Karpas-422 (cell line): ENCODE data around the gene GPR148. TPM values are rescaled to one million over a fixed set of nuclear protein-coding genes. Genes with fewer than 3 reads are reported as not detected.

Source experiments
- DNase-seq: peaks from one replicate; pipeline ENCODE4 v3.0.0-alpha.2; 2015
- H2AFZ ChIP-seq: fragments of 200-600 bp; sonication (generic); 2 replicates; pipeline ENCODE4 v1.6.1; 2014; ENCODE audit warnings: antibody characterized with exemption, low read length, mixed read lengths
- H3K27ac ChIP-seq: fragments of 200-600 bp; sonication (generic); 2 replicates; pipeline ENCODE4 v1.5.1; 2014; ENCODE audit warnings: mild to moderate bottlenecking, low read length, moderate library complexity
- H3K27me3 ChIP-seq: fragments of 200-600 bp; sonication (generic); 2 replicates; pipeline ENCODE4 v1.6.1; 2014; ENCODE audit warnings: low read length, mixed read lengths
- H3K36me3 ChIP-seq: fragments of 200-600 bp; sonication (generic); 2 replicates; pipeline ENCODE4 v1.6.1; 2014; ENCODE audit warnings: low read length, mixed read lengths; ENCODE audit not compliant: insufficient read depth
- H3K4me1 ChIP-seq: fragments of 200-600 bp; sonication (generic); 2 replicates; pipeline ENCODE4 v1.6.1; 2014; ENCODE audit warnings: mild to moderate bottlenecking, low read length, mixed read lengths
- H3K4me2 ChIP-seq: fragments of 200-600 bp; sonication (generic); 2 replicates; pipeline ENCODE4 v1.6.1; 2014; ENCODE audit warnings: low read length, low read depth, mild to moderate bottlenecking; ENCODE audit not compliant: poor library complexity, severe bottlenecking
- H3K4me3 ChIP-seq: fragments of 200-600 bp; sonication (generic); 2 replicates; pipeline ENCODE4 v1.5.1; 2014; ENCODE audit warnings: mild to moderate bottlenecking, antibody characterized with exemption, low read length, mixed read lengths
- H3K79me2 ChIP-seq: fragments of 200-600 bp; sonication (generic); 2 replicates; pipeline ENCODE4 v1.6.1; 2014; ENCODE audit warnings: mild to moderate bottlenecking, low read length, mixed read lengths
- H3K9ac ChIP-seq: fragments of 200-600 bp; sonication (generic); 2 replicates; pipeline ENCODE4 v1.6.0; 2014; ENCODE audit warnings: low read length
- H3K9me2 ChIP-seq: fragments of 200-600 bp; sonication (generic), shearing (Covaris generic); replicated peaks from 2 replicates; pipeline ENCODE4 v1.6.0; 2014; ENCODE audit warnings: mild to moderate bottlenecking, low read length, moderate library complexity; ENCODE audit not compliant: insufficient read depth
- H3K9me3 ChIP-seq: fragments of 300-700, 200-600 bp; sonication (generic); 2 replicates; pipeline ENCODE4 v1.6.1; 2014; ENCODE audit warnings: low read length, mixed read lengths
- H4K20me1 ChIP-seq: fragments of 200-600 bp; sonication (generic); 2 replicates; pipeline ENCODE4 v1.6.1; 2014; ENCODE audit warnings: mild to moderate bottlenecking, antibody characterized with exemption, low read length, low read depth; ENCODE audit not compliant: insufficient read depth
- total RNA-seq: library from RNA; depleted of rRNA; stranded (reverse); fragments of >200 nt; shearing (Covaris generic); gene quantifications from 2 replicates; pipeline ENCODE4 v1.2.3, GENCODE V29; 2014; ENCODE audit warnings: low replicate concordance

Gene GPR148
- total RNA-seq, 1 experiment from 2014 or later: not detected

- H3K9me3 ChIP-seq: no peaks in the 10 kb centered on the region
- H3K4me1 ChIP-seq: no peaks in the 10 kb centered on the region
- no peaks in the 10 kb centered on the region for H3K27me3 ChIP-seq
- no peak for DNase-seq
- H3K27ac ChIP-seq: no peak overlapping the region
- no peaks in the 10 kb centered on the region for H3K79me2 ChIP-seq
- no peak overlapping the region for H2AFZ ChIP-seq
- H3K9ac ChIP-seq: no peak overlapping the region
- H3K9me2 ChIP-seq: no peaks in the 10 kb centered on the region
- no peaks in the 10 kb centered on the region for H3K36me3 ChIP-seq
- no peak overlapping the region for H3K4me3 ChIP-seq
- no peak overlapping the region for H3K4me2 ChIP-seq
- H4K20me1 ChIP-seq: no peaks in the 10 kb centered on the region
Measured at GRCh38 chr2:130756874-130757668, 28.2 kb downstream of the GPR148 start.

- H3K79me2 ChIP-seq: no peaks in the 10 kb centered on the region
- H3K4me2 ChIP-seq: no peak overlapping the region
- no peaks in the 10 kb centered on the region for H4K20me1 ChIP-seq
- H2AFZ ChIP-seq: no peak overlapping the region
- no peak overlapping the region for H3K27ac ChIP-seq
- H3K27me3 ChIP-seq: no peaks in the 10 kb centered on the region
- H3K9me3 ChIP-seq: no peaks in the 10 kb centered on the region
- no peaks in the 10 kb centered on the region for H3K9me2 ChIP-seq
- H3K4me1 ChIP-seq: no peaks in the 10 kb centered on the region
- no peak overlapping the region for H3K9ac ChIP-seq
- no peaks in the 10 kb centered on the region for H3K36me3 ChIP-seq
- DNase-seq: no peak
- no peak overlapping the region for H3K4me3 ChIP-seq
Measured at GRCh38 chr2:130759906-130760753, 31.3 kb downstream of the GPR148 start.

- no peak overlapping the region for H3K4me3 ChIP-seq
- H4K20me1 ChIP-seq: no peaks in the 10 kb centered on the region
- no peak overlapping the region for H2AFZ ChIP-seq
- no peaks in the 10 kb centered on the region for H3K4me1 ChIP-seq
- no peak overlapping the region for H3K27ac ChIP-seq
- H3K9me2 ChIP-seq: no peaks in the 10 kb centered on the region
- DNase-seq: no peak
- no peaks in the 10 kb centered on the region for H3K79me2 ChIP-seq
- H3K36me3 ChIP-seq: no peaks in the 10 kb centered on the region
- no peaks in the 10 kb centered on the region for H3K9me3 ChIP-seq
- H3K27me3 ChIP-seq: no peaks in the 10 kb centered on the region
- no peak overlapping the region for H3K9ac ChIP-seq
- no peak overlapping the region for H3K4me2 ChIP-seq
Measured at GRCh38 chr2:130760754-130761751, 32.2 kb downstream of the GPR148 start.

- no peak for DNase-seq
- Histone ChIP-seq H3K4me2 (no peak overlapping the region), H3K27me3 (no peaks in the 10 kb centered on the region), H3K4me3 (no peak overlapping the region), H3K4me1 (no peaks in the 10 kb centered on the region), H3K79me2 (no peaks in the 10 kb centered on the region), H3K9ac (no peak overlapping the region), H3K36me3 (no peaks in the 10 kb centered on the region), H4K20me1 (no peaks in the 10 kb centered on the region), H3K9me2 (no peaks in the 10 kb centered on the region), H2AFZ (no peak overlapping the region), H3K27ac (no peak overlapping the region), H3K9me3 (no peaks in the 10 kb centered on the region)
Measured at GRCh38 chr2:130762031-130762909, 33.4 kb downstream of the GPR148 start.

- no peaks in the 10 kb centered on the region for H3K4me1 ChIP-seq
- H3K27me3 ChIP-seq: no peaks in the 10 kb centered on the region
- no peak overlapping the region for H3K27ac ChIP-seq
- H4K20me1 ChIP-seq: no peaks in the 10 kb centered on the region
- no peaks in the 10 kb centered on the region for H3K79me2 ChIP-seq
- no peak for DNase-seq
- H2AFZ ChIP-seq: no peak overlapping the region
- H3K4me2 ChIP-seq: no peak overlapping the region
- H3K36me3 ChIP-seq: no peaks in the 10 kb centered on the region
- no peak overlapping the region for H3K4me3 ChIP-seq
- H3K9ac ChIP-seq: no peak overlapping the region
- no peaks in the 10 kb centered on the region for H3K9me2 ChIP-seq
- no peaks in the 10 kb centered on the region for H3K9me3 ChIP-seq
Measured at GRCh38 chr2:130762910-130763385, 34.1 kb downstream of the GPR148 start.

GRCh38 chr2:130763405-130763804 is 34.5 kb downstream of the GPR148 start:
- H3K9me2 ChIP-seq: no peaks in the 10 kb centered on the region
- H3K4me2 ChIP-seq: no peak overlapping the region
- H3K4me1 ChIP-seq: no peaks in the 10 kb centered on the region
- H2AFZ ChIP-seq: no peak overlapping the region
- no peaks in the 10 kb centered on the region for H3K79me2 ChIP-seq
- DNase-seq: no peak
- no peak overlapping the region for H3K9ac ChIP-seq
- no peaks in the 10 kb centered on the region for H3K36me3 ChIP-seq
- H3K4me3 ChIP-seq: no peak overlapping the region
- no peaks in the 10 kb centered on the region for H3K27me3 ChIP-seq
- H3K27ac ChIP-seq: no peak overlapping the region
- no peaks in the 10 kb centered on the region for H3K9me3 ChIP-seq
- no peaks in the 10 kb centered on the region for H4K20me1 ChIP-seq

GRCh38 chr2:130764035-130764820 is 35.4 kb downstream of the GPR148 start:
- Histone ChIP-seq H3K9me3 (no peaks in the 10 kb centered on the region), H3K79me2 (no peaks in the 10 kb centered on the region), H2AFZ (no peak overlapping the region), H3K4me1 (no peaks in the 10 kb centered on the region), H3K27ac (no peak overlapping the region), H3K36me3 (no peaks in the 10 kb centered on the region), H3K9ac (no peak overlapping the region), H3K9me2 (no peaks in the 10 kb centered on the region), H3K27me3 (no peaks in the 10 kb centered on the region), H3K4me2 (no peak overlapping the region), H4K20me1 (no peaks in the 10 kb centered on the region), H3K4me3 (no peak overlapping the region)
- DNase-seq: no peak
